Measurements from ENCODE around the gene NECTIN2.
"Not testable (repeated sequence)": the region's sequence is repeated elsewhere in the genome, so short reads cannot be mapped to it uniquely, and the experiment has no call there.

NECTIN2 gene

DNA sequence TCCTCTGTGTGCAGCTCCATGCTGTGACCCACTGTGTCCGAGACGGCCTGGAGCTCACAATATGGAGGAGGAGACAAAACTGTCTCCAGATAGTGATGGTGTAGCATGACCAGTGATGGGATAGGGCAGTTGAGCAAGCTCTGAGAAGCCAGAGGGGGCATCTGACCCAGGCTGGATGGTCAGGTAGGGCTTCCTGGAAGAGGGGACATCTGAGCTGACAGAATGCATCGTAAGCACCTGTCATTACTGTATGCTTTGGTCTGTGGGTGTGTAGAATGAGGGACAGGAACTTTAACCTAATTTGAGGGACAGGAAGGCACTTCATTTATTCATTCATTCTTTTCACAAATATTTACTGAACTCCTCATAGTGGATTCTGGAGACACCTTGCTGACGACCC lies 38.5 kb downstream of the NECTIN2 start:
- DNase-seq (ENCODE audit: low spot score) = no peak

DNA sequence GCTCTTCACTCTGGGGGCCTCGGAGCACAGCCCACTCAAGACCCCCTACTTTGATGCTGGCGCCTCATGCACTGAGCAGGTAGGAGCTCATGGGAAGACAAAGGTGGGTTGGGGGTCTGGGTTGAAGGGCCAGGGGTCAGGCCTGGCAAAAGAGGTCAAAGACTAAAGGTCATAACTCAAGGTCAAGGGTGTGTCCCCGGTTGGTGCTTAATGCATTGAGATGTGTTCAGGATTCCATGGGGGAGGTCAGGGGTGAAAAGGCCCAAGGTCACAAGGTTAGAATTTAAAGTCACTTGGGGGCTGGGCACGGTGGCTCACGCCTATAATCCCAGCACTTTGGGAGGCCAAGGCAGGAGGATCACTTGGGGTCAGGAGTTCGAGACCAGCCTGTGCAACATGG lies 40.0 kb downstream of the NECTIN2 start:
- no peak for DNase-seq (ENCODE audit: low spot score)

DNA sequence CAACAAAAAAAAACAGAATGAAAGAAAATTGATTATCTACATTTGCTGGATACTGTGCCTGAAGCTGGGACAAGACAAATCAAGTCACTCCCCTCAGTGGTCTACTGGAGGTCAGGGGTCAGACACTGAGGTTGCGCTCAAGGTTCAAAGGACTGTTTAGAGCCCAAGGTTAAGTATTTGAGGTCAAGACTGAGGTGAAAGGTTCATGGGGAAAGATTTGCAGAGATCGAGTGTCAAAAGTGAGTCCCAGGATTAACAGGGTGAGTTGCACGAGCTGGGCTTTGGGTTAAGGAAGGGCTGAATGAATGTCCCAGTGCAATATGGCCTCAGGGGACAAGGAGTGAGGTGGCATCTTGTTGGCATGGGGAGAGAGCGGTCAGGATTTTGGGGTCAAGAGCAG lies 41.6 kb downstream of the NECTIN2 start:
- DNase-seq (ENCODE audit: low spot score) = no peak

DNA sequence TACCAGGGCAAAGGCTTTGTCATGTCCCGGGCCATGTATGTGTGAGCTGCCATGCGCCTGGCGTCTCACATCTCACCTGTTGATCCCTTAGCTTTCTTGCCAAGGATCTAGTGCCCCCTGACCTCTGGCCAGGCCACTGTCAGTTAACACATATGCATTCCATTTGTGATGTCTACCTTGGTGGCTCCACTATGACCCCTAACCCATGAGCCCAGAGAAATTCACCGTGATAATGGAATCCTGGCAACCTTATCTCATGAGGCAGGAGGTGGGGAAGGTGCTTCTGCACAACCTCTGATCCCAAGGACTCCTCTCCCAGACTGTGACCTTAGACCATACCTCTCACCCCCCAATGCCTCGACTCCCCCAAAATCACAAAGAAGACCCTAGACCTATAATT lies 42.2 kb downstream of the NECTIN2 start:
- not testable (repeated sequence) for DNase-seq (ENCODE audit: low spot score)

DNA sequence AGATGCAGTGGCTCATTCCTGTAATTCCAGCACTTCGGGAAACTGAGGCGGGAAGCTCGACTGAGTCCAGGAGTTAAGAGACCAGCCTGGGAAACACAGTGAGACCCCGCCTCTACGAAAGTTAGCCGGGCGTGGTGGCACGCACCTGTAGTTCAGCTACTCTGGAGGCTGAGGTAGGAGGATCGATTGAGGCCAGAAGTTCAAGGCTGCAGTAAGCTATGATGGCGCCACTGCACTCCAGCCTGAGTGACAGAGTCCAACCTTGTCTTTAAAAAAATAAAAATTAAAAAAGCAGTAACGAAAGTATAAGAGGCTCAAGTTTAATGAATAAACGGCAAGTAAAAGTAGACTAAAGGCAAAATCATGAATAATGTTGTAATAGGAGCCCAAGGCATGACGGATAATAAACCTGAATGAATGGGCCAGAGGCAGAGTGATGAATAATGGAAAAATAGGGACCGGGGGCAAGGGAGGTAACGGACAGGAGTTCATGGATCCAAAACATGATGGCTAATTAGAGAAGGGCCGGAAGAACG lies 43.8 kb downstream of the NECTIN2 start:
- DNase-seq (ENCODE audit: low spot score) = no peak

DNA sequence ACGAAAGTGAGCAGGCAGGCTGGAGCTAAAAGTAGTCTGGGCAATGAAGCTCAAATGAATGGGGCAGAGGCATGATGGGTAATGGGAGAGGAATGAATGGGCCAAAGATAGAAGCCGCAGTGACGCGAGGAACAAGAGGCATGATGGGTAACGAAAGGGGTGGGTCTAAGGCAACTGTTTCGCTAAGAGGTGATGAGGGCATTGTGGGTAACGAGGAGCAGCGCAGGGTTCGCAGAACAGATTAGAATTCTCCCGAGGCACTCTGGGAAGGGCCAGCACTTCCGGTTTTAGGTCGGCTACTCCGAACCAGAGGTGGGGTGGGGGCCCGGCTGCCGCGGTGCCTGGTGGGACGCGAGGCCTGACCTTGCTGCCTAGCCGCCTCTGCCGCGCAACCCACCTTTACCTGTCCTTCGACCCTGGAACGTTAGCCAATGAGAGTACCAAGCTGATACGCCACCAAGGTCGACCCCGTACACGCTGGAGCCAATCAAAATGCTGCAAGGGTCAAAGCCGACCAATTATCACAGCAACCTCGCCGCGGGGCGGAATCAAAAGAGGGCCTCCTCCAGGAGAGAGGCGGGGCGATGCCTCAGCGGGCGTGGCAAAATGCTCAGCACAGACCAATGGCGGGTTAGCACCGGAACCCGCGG lies 44.4 kb downstream of the NECTIN2 start:
- peak; percentile 100 for DNase-seq (ENCODE audit: low spot score)

DNA sequence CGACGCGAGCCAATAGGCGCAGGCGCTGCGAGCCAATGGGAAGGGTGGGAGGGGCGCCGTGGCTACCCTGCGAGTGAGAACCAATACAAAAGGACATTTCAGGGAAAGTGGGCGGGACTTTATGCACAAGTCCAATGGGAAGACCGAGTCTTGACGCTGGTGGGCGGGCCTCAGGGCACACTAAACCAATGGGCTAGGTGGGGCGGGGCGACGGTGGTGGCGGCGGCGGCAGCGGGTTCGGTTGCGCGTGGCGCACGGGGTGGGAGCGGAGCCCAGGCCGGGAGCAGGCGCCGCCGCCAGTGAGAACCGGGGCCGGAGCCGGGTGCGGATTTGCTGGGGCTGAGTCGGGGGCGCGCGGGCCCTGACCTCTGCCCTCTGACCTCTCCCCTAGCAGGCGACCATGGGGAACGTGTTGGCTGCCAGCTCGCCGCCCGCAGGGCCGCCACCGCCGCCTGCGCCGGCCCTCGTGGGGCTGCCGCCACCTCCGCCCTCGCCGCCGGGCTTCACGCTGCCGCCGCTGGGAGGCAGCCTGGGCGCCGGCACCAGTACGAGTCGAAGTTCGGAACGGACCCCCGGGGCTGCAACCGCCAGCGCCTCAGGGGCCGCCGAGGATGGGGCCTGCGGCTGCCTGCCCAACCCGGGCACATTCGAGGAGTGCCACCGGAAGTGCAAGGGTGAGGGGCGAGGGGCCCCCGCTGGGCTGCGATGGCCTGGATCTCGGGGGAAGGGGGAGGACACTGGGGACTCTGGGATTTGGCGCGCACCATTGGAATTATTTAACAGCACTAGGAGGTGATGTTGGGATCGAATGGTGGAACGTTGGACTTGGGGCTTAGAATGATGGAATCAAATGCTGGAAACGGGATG lies 45.2 kb downstream of the NECTIN2 start, which contains the start of gene TOMM40:
TSS of gene TOMM40 (plus strand) at position 239 of the 867 bp plus-strand sequence. CDS start at position 401, 162 bp downstream.
- no peak for DNase-seq (ENCODE audit: low spot score)

DNA sequence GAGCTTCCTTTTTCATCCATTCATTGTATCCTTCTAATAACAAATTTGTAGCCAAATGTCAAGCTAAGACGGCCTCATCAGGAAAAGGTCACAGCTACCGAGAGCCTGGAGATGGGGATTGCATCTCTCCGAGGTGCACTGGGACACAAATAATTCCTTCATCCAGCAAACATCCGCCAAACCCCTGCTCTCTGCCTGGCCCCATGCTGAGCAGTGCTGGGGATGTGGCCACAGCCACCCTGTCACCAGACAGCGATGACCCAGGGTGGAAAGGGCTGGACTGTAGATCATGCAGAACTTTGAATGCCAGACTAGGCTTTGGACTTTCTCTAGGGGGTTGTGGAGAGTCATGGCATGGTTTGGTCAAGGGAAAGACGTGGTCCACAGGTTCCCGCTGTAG lies 46.8 kb downstream of the NECTIN2 start:
- DNase-seq (ENCODE audit: low spot score) = no peak

DNA sequence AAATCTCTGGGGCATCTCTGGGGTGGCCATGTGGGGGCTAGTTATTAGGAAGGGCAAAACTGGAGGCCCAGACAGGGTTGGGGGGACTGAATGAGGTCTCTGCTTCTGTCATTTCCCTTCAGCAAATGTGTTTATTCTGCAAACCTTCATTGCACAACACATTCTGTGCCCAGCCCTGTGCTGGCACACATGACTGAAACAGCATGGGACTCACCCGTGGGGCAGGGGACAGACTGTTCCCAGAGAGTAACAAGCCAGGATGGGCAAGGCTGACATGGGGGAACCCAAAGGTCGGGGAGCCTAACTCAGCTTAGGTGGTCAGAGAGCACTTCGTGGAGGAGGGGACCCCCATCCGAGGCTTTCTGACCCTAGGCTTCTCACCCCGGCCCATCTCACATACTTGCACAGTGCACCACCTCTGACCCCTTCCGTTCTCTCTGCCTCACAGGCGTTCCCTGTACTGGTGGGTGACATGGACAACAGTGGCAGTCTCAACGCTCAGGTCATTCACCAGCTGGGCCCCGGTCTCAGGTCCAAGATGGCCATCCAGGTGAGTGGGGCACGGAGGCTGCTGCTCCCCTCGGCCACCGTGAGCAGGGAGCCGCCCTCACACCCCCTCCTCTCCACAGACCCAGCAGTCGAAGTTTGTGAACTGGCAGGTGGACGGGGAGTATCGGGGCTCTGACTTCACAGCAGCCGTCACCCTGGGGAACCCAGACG lies 47.4 kb downstream of the NECTIN2 start:
- no peak for DNase-seq (ENCODE audit: low spot score)

DNA sequence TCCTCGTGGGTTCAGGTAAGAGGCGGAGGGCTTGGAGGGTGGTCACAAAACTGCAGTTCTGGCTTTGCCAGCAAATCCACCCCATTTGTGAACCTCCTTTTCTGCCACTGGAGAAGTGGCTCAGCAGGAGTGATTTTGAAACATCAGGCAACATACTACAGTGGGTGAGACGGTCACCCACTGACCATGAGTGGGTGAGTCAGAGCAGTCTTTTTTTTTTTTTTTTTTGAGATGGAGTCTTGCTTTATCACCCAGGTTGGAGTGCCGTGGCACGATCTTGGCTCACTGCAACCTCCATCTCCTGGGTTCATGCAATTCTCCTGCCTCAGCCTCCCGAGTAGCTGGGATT lies 47.9 kb downstream of the NECTIN2 start:
- DNase-seq (ENCODE audit: low spot score) = no peak

DNA sequence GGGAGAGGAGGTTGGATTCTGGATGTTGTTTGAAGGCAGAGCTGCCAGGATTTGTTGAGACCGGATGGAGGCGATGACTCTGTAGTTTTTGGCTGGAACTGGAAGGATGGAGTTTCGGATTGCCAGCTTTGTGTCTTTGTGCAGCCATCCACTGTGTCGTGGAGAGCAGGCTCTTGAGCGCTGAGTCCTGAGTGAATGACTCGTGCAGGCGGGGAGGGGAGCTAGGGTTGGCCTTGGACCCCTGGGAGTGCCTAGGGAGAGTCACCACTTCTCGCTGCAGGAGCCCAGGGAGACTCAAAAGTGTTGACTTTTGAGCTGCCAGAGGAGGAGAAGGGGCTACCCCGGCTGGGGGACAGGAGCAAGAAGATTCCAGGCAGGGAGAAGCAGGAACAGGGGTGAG lies 48.8 kb downstream of the NECTIN2 start:
- DNase-seq (ENCODE audit: low spot score) = no peak

DNA sequence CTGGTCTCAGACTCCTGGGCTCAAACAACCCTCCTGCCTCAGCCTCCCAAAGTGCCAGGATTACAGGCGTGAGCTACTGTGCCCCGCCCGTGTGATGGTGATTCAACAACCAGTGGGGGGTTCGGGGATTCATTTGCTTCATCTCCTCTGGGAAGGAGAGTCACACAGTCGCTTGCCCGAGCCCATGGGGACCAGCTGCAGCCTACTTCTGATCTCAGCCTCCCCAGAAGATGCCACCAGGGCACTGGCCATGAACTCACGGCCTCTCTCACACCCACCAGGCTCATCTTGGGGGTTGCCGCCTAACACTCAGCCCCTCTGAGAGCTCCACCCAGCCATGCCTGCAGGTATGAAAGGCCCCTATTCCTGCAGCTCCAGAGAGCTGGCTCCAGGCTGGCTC lies 51.7 kb downstream of the NECTIN2 start:
- DNase-seq (ENCODE audit: low spot score) = no peak

DNA sequence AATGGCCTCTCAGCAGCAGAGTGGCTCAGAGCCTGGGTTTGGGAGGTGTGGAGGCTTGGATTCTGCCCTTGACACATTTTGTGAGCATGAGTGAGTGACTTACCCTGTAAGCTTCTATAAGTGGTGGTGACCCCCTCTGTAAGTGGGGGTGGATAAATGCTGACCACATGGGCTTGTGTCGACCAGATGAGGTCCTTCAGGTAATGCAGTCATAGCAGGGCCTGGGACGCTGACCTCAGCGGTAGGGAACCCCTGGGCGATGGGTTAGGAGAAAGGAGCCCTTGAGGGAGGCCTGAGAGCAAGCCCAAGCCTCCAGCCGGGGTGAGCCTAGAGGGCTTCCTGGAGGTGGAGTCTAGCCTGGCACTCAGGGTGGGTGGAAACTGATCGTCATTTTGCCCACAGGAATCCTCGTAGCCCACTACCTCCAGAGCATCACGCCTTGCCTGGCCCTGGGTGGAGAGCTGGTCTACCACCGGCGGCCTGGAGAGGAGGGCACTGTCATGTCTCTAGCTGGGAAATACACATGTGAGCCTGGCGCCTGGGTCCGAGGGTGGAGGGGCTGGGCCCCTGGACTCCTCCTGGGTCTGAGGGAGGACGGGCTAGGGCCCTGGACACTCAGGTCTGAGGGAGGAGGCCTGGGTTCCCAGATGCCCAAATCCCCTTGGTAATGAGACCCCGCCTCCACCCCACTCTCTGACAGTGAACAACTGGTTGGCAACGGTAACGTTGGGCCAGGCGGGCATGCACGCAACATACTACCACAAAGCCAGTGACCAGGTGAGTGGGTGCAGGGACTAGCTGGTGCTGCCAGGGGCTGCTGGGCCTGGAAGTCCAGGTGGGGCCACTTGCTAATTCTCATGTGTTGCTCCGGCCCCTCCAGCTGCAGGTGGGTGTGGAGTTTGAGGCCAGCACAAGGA lies 54.5 kb downstream of the NECTIN2 start:
- DNase-seq (ENCODE audit: low spot score) = no peak

DNA sequence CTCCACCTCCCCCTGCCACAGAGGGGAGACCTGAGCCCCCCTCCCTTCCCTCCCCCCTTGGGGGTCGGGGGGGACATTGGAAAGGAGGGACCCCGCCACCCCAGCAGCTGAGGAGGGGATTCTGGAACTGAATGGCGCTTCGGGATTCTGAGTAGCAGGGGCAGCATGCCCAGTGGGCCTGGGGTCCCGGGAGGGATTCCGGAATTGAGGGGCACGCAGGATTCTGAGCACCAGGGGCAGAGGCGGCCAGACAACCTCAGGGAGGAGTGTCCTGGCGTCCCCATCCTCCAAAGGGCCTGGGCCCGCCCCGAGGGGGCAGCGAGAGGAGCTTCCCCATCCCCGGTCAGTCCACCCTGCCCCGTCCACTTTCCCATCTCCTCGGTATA lies 57.1 kb downstream of the NECTIN2 start:
- no peak for DNase-seq (ENCODE audit: low spot score)

DNA sequence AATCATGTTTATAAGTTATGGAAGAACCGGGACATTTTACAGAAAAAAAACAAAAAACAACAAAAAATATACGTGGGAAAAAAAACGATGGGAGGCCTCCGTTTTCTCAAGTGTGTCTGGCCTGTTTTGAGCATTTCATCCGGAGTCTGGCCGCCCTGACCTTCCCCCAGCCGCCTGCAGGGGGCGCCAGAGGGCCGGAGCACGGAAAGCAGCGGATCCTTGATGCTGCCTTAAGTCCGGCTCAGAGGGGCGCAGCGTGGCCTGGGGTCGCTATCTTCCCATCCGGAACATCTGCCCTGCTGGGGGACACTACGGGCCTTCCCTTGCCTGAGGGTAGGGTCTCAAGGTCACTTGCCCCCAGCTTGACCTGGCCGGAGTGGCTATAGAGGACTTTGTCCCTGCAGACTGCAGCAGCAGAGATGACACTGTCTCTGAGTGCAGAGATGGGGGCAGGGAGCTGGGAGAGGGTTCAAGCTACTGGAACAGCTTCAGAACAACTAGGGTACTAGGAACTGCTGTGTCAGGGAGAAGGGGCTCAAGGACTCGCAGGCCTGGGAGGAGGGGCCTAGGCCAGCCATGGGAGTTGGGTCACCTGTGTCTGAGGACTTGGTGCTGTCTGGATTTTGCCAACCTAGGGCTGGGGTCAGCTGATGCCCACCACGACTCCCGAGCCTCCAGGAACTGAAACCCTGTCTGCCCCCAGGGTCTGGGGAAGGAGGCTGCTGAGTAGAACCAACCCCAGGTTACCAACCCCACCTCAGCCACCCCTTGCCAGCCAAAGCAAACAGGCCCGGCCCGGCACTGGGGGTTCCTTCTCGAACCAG lies 57.7 kb downstream of the NECTIN2 start:
- peak; percentile 60 for DNase-seq (ENCODE audit: low spot score)

DNA sequence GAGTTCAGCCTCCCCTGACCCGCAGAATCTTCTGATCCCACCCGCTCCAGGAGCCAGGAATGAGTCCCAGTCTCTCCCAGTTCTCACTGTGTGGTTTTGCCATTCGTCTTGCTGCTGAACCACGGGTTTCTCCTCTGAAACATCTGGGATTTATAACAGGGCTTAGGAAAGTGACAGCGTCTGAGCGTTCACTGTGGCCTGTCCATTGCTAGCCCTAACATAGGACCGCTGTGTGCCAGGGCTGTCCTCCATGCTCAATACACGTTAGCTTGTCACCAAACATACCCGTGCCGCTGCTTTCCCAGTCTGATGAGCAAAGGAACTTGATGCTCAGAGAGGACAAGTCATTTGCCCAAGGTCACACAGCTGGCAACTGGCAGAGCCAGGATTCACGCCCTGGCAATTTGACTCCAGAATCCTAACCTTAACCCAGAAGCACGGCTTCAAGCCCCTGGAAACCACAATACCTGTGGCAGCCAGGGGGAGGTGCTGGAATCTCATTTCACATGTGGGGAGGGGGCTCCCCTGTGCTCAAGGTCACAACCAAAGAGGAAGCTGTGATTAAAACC lies 58.4 kb downstream of the NECTIN2 start:
- no peak for DNase-seq (ENCODE audit: low spot score)

DNA sequence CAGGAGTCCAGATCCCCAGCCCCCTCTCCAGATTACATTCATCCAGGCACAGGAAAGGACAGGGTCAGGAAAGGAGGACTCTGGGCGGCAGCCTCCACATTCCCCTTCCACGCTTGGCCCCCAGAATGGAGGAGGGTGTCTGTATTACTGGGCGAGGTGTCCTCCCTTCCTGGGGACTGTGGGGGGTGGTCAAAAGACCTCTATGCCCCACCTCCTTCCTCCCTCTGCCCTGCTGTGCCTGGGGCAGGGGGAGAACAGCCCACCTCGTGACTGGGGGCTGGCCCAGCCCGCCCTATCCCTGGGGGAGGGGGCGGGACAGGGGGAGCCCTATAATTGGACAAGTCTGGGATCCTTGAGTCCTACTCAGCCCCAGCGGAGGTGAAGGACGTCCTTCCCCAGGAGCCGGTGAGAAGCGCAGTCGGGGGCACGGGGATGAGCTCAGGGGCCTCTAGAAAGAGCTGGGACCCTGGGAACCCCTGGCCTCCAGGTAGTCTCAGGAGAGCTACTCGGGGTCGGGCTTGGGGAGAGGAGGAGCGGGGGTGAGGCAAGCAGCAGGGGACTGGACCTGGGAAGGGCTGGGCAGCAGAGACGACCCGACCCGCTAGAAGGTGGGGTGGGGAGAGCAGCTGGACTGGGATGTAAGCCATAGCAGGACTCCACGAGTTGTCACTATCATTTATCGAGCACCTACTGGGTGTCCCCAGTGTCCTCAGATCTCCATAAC lies 59.5 kb downstream of the NECTIN2 start, which contains the start of gene APOE:
TSS of gene APOE (plus strand) at position 360 of the 724 bp plus-strand sequence. CDS start 829 bp downstream, outside the sequence.
- peak; percentile 66 for DNase-seq (ENCODE audit: low spot score)

DNA sequence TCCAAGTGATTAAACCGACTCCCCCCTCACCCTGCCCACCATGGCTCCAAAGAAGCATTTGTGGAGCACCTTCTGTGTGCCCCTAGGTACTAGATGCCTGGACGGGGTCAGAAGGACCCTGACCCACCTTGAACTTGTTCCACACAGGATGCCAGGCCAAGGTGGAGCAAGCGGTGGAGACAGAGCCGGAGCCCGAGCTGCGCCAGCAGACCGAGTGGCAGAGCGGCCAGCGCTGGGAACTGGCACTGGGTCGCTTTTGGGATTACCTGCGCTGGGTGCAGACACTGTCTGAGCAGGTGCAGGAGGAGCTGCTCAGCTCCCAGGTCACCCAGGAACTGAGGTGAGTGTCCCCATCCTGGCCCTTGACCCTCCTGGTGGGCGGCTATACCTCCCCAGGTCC lies 61.5 kb downstream of the NECTIN2 start:
- no peak for DNase-seq (ENCODE audit: low spot score)

DNA sequence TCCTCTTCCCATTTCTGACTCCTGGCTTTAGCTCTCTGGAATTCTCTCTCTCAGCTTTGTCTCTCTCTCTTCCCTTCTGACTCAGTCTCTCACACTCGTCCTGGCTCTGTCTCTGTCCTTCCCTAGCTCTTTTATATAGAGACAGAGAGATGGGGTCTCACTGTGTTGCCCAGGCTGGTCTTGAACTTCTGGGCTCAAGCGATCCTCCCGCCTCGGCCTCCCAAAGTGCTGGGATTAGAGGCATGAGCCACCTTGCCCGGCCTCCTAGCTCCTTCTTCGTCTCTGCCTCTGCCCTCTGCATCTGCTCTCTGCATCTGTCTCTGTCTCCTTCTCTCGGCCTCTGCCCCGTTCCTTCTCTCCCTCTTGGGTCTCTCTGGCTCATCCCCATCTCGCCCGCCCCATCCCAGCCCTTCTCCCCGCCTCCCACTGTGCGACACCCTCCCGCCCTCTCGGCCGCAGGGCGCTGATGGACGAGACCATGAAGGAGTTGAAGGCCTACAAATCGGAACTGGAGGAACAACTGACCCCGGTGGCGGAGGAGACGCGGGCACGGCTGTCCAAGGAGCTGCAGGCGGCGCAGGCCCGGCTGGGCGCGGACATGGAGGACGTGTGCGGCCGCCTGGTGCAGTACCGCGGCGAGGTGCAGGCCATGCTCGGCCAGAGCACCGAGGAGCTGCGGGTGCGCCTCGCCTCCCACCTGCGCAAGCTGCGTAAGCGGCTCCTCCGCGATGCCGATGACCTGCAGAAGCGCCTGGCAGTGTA lies 62.2 kb downstream of the NECTIN2 start:
- no peak for DNase-seq (ENCODE audit: low spot score)

Data from putamen (tissue), 1 donor.